SKM-1 (cell line): ENCODE measurements around the gene AP2A1.

Source experiments
- DNase-seq: peaks from one replicate; lab custom pipeline; 2025; ENCODE audit not compliant: unreplicated experiment; lab: John Stamatoyannopoulos, UW

Gene AP2A1

DNA sequence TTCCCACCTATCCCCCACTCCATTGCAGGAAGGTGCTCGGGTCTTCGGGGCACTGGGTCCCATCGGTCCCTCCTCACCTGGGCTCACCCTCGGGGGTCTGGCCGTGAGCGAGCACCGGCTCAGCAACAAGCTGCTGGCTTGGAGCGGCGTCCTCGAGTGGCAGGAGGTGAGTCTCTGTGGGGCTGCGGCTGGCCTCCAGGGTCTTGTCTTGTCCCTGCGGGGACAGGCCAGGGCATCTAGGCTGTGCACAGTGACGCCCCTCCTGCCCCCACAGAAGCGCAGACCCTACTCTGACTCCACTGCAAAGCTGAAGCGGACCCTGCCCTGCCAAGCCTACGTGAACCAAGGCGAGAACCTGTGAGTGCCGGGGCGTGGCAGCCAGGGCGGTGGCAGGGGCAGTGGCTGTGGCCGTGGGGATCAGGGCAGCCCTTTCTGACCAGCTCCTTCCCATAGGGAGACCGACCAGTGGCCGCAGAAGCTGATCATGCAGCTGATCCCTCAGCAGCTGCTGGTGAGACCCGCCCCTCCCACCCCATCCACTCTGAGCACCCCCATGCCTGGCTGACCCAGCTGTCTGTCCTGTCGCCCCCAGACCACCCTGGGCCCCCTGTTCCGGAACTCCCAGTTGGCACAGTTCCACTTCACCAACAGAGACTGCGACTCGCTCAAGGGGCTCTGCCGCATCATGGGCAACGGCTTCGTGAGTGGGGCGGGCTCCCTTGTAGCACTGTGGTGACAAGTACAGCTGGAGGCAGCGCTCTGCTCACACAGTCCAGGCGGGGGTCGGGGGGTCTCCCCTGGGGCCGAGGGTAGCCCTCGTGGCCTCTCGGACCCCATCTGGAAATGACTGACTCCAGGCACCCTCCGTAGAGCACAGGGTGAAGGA lies 87.8 kb downstream of the AP2A1 start:
- DNase-seq: no peak

DNA sequence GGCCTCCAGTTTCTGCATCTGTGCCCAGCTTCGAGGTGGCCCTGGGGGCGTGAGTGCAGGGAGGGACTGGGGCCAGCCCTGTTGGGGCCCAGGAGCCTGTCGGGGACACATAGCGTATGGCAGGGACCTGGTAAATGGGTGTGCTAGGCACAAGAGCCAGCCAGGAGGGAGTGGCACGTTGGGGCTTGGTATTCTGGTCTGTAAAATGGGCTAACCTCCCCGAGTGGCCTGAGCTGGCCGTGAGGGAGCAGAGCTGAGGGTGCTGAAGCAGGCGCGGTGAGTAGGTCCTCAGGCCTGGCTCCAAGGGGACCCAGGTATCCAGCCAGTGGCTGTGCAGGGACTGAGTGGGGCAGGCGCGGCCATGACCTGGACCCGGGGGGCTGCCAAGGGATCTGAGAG lies 88.5 kb downstream of the AP2A1 start:
- DNase-seq: no peak

DNA sequence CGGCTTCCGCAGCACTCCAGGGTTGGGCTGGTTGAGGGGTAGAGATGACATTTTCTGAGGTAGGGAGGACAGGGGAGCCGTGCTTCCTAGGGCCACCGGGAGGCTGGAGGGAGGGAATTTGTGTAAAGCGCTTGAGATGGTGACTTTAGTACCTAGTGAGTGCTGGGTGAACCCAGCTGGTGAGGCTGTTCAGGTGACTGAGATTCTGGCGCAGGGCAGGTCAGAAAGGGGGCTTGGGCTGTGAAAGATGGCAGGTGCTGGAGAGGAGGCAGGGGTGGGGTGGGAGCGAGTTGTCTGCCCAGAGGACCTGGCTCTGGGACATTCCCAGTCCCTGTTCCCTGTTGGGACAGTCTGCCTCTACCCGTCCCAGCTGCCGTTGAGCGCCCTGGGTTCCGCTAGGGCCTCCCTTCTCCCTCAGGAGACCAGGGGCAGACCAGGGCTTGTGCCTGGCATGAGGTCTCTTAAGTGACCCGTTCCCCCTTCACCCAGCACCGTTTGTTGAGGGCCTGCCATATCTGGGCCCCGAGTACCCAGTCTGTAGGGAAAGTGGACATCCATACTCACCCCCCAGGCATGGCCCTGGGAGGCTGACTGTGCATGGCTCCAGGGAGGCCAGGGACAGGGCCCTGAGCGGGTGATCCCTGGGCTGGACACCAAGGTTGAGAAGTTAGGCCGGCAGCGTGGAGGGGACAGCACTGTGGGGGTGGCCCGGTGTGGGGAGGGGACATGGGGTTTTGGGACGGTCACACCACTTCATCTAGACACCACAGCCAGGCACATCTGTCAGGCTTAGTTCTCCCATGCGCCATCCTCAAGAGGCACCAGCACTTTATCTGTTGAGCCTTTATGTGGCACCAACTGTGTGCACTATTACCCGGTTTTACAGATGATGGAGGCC lies 89.1 kb downstream of the AP2A1 start:
- no peak for DNase-seq

DNA sequence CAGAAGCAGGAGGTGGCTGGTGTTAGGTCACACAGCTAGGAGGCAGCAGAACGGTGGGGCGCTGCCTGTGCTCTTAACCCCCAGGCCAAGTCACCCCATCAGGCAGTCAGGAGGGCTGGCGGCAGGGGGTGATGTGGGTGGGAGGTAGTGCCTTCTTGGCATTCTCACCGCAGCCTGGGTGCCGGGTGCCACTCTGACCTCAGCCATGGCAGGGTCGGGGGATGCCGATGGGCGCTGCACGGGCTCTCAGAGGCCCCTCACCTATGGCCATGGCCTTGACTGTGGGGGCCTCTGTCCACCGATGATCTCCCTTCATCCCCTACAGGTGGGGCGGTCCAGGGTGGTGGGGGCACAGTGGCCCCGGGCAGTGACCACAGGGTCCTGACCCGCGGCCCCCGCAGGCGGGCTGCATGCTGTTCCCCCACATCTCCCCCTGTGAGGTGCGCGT lies 89.8 kb downstream of the AP2A1 start:
- DNase-seq: no peak
